ENCODE data around the gene MED29.

- TF ChIP-seq CTCF (IDR thresholded peaks at IDR 0.05) (no peak), EZH2 (IDR thresholded peaks at IDR 0.05; ENCODE audit: borderline replicate concordance, insufficient read depth, low read depth, low read length, poor library complexity, severe bottlenecking) (no peak)
These were observed 8.0 kb upstream of the MED29 start for GRCh38 chr19:39382991-39383828.

Data from B cell (primary cell).